ENCODE results near the gene SNRNP25.
"Not testable (repeated sequence)": the region's sequence is repeated elsewhere in the genome, so short reads cannot be mapped to it uniquely, and the experiment has no call there.

SNRNP25 gene

DNA sequence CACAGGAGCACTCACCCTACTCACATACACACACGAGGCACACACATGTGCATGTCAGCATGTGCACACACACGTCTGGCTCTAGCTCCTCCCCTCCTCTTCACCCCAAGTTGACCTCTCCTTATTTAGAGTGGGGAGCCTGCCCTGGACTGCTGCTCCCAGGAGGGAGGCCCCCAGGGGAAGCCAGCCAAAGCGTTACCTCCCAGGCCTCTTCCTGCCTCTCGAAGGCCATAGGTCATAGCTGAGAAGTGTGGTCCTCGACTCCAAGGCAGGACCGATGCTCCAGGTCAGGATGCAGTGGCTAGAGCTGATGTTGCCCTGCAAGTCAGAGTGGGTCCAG is 19.0 kb upstream of the SNRNP25 start:
- no peak overlapping the region for H3K4me3 ChIP-seq (ENCODE audit: low read length)
- H3K27ac ChIP-seq (ENCODE audit: low read length) = no peak overlapping the region
- no peak overlapping the region for H3K9ac ChIP-seq (ENCODE audit: low read length)
- peaks cover 3% of the 10 kb centered on the region for H3K36me3 ChIP-seq (ENCODE audit: control insufficient read depth, low read depth, low read length)
- H3K4me1 ChIP-seq (ENCODE audit: control insufficient read depth, low read depth, low read length) = no peaks in the 10 kb centered on the region
- H3K9me3 ChIP-seq (ENCODE audit: control insufficient read depth, low read depth, low read length) = no peaks in the 10 kb centered on the region
- no peaks in the 10 kb centered on the region for H3K27me3 ChIP-seq (ENCODE audit: control insufficient read depth, insufficient read depth, low read length)

DNA sequence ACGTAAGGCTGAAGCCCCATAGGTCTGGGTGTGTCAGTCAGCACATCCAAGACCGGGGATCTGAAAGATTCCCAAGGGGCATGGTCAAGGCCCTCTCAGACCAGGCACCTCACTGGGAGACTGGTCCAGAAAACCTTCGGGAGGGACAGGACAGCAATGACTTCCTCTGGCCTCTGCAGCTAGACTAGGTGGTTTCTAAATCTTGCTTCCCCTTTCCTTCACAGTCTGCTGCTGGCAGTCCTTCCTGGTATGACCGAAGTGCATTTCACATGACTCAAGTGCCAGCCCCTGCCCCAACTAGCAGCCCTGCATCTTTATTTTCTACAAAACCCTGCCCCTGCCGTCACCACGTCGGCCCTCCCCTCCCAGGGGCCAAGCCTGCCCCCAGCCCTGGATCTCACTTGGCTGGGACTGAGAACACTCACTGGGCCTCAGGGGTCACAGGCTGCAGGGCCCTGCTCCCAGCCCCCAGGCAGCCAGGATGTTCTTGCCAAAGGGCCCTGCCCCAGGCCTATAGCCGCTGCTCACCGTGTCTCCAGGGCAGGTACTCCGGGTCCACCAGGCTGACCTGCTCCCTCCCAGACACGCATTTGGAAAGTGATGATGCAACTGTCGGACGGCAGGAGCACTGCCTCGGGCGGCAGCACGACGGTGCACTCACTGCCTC is 18.5 kb upstream of the SNRNP25 start:
- H3K9ac ChIP-seq (ENCODE audit: low read length) = no peak overlapping the region
- H3K9me3 ChIP-seq (ENCODE audit: control insufficient read depth, low read depth, low read length) = no peaks in the 10 kb centered on the region
- no peak overlapping the region for H3K27ac ChIP-seq (ENCODE audit: low read length)
- H3K36me3 ChIP-seq (ENCODE audit: control insufficient read depth, low read depth, low read length) = peaks cover 3% of the 10 kb centered on the region
- H3K4me3 ChIP-seq (ENCODE audit: low read length) = no peak overlapping the region
- H3K27me3 ChIP-seq (ENCODE audit: control insufficient read depth, insufficient read depth, low read length) = no peaks in the 10 kb centered on the region
- no peaks in the 10 kb centered on the region for H3K4me1 ChIP-seq (ENCODE audit: control insufficient read depth, low read depth, low read length)

DNA sequence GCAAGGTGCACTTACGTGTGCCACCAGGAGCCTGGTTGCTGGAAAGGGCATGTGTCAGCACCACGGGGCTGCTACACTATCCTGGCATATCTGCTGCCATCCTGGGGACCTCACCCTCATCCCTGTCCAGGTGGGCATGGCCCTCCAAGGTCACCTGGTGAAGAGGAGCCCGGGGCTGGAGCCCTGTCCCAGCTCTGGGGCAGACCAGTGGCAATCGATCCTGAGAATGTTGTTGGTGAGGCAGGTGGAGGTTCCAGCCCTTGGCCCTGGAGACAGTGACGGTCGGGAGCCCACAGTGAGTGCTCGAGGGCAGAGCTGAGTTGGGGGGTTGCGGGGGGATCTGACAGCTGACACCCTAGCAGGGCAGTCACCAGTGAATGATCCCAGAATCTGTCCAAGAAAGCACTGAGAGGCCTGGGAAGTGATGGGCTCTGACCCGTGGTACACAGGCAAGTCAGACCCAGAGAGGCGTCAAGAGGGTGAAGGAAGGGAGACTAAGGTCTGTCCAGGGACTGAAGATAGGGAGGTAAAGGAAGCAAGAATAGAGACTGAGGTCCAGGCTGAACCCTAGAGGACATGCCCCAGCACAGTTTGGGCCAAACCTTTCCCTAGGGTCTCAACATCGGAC is 17.8 kb upstream of the SNRNP25 start:
- H3K9me3 ChIP-seq (ENCODE audit: control insufficient read depth, low read depth, low read length) = no peaks in the 10 kb centered on the region
- H3K4me1 ChIP-seq (ENCODE audit: control insufficient read depth, low read depth, low read length) = no peaks in the 10 kb centered on the region
- no peak overlapping the region for H3K4me3 ChIP-seq (ENCODE audit: low read length)
- H3K27ac ChIP-seq (ENCODE audit: low read length) = no peak overlapping the region
- H3K36me3 ChIP-seq (ENCODE audit: control insufficient read depth, low read depth, low read length) = peaks cover 3% of the 10 kb centered on the region
- no peak overlapping the region for H3K9ac ChIP-seq (ENCODE audit: low read length)
- no peaks in the 10 kb centered on the region for H3K27me3 ChIP-seq (ENCODE audit: control insufficient read depth, insufficient read depth, low read length)

DNA sequence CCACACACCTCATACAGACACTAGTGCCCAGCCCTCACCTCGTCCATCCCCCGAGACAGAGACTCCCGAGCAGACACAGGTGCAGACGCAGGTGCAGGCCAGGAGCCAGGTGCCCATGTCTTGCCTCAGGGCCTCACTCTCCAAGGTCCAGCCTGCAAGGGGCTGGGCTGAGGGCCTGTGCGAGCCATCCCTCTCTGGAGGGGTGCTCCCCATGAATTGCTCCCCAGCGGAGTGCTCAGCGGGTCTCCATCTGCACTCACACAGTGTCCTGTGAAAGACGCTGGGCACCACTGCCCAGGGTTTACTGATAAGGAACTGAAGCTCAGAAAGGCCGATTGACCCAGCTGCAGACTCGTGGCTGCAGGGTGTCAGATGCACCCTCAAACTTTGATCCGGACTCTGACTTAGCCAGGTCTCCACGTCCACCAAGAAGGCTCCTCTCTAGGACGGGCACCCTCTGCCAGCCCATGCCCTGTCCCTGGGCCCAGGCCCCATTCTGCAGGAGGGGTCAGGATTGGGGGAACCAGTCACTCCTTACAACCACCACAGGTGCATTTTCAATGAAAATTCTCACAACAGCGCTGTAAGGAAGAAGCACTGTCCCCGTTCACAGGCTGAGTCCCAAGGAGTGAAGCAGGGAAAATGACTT is 17.2 kb upstream of the SNRNP25 start:
- no peaks in the 10 kb centered on the region for H3K4me1 ChIP-seq (ENCODE audit: control insufficient read depth, low read depth, low read length)
- H3K36me3 ChIP-seq (ENCODE audit: control insufficient read depth, low read depth, low read length) = peaks cover 3% of the 10 kb centered on the region
- no peak overlapping the region for H3K9ac ChIP-seq (ENCODE audit: low read length)
- no peak overlapping the region for H3K4me3 ChIP-seq (ENCODE audit: low read length)
- H3K27ac ChIP-seq (ENCODE audit: low read length) = no peak overlapping the region
- no peaks in the 10 kb centered on the region for H3K27me3 ChIP-seq (ENCODE audit: control insufficient read depth, insufficient read depth, low read length)
- H3K9me3 ChIP-seq (ENCODE audit: control insufficient read depth, low read depth, low read length) = no peaks in the 10 kb centered on the region

DNA sequence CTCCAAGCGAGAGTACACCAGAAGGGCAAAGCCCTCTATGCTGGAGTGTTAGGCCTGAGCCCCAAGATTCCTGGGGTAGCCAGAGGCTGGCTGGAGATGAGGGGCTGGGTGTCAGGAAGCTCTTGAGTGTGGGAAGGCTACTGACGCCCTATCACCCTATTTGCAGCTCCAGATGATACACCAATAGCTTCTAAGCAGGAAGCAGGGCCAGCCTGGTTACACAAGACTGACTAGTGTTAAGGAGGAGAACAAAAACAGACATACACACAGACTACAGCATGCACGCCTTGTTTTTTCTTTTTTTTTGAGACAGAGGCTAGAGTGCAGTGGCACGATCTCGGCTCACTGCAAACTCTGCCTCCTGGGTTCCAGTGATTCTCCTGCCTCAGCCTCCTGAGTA is 16.1 kb upstream of the SNRNP25 start:
- Histone ChIP-seq H3K9ac (ENCODE audit: low read length) (no peak overlapping the region), H3K9me3 (ENCODE audit: control insufficient read depth, low read depth, low read length) (no peaks in the 10 kb centered on the region), H3K27ac (ENCODE audit: low read length) (no peak overlapping the region), H3K27me3 (ENCODE audit: control insufficient read depth, insufficient read depth, low read length) (no peaks in the 10 kb centered on the region), H3K4me3 (ENCODE audit: low read length) (no peak overlapping the region), H3K36me3 (ENCODE audit: control insufficient read depth, low read depth, low read length) (peaks cover 10% of the 10 kb centered on the region), H3K4me1 (ENCODE audit: control insufficient read depth, low read depth, low read length) (no peaks in the 10 kb centered on the region)

DNA sequence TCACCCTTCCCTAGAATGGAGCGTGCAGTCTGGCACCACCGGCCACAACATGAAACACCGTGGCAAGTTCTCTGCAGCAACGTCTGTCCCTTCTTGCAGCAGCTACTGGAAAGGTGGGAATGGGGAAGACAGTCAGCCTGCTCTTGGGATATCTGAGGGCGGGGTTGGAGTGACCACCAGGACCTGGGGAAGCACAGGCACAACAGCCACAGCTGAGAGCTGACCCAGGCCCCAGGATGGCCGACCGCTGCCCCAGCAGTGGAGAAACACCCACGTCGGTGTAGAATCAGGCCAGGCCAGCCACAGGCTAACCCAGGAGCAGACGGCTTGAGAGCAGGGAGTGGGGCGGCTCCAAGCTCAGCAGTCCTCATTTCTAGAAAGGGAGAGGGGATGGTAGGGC is 15.4 kb upstream of the SNRNP25 start:
- peaks cover 13% of the 10 kb centered on the region for H3K36me3 ChIP-seq (ENCODE audit: control insufficient read depth, low read depth, low read length)
- H3K4me1 ChIP-seq (ENCODE audit: control insufficient read depth, low read depth, low read length); H3K9ac ChIP-seq (ENCODE audit: low read length); H3K27me3 ChIP-seq (ENCODE audit: control insufficient read depth, insufficient read depth, low read length); H3K4me3 ChIP-seq (ENCODE audit: low read length); H3K9me3 ChIP-seq (ENCODE audit: control insufficient read depth, low read depth, low read length); H3K27ac ChIP-seq (ENCODE audit: low read length): not testable (repeated sequence)

DNA sequence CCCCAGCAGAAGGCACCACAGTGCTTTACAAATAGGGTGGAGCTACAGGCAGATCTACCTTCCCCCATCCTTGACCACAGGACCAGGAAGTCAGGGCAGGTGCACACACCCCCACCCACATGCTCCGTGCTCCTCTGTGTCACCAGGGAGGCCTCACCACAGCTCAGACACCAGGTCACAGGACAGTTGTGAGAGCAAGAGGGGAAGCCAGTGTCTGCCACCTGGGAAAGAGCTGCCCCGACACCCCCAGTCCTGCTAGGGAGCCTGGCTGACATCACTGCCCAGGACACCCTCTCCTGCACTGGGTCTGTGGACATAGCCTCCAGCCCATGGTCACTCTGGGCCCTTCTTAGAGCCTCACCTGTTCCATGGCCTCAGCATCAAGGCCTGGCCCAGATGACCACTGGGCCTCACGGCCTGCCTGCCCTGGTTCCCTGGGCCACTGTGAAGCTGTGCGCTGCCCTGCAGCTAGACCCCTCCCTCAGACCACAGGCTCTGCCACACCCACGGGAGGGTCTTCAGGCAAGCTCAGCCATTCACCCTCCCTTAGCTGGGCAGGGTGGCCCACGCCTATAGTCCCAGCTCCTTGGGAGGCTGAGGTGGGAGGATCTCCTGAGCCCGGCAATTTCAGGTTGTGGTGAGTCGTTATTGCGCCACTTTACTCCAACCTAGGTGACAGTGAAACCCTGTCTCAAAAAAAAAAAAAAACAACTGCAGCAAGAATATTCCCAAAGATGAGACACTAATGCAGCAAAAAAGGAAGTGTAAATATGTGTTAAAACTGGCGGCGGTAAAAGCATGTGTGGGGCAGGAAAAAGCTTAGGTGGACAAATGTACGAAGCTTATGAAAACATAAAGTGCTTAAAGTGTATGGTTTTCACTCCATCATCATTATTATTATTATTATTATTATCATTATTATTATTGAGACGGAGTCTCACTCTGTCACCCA is 14.4 kb upstream of the SNRNP25 start:
- Histone ChIP-seq H3K27ac (ENCODE audit: low read length) (no peak overlapping the region), H3K9me3 (ENCODE audit: control insufficient read depth, low read depth, low read length) (no peaks in the 10 kb centered on the region), H3K4me1 (ENCODE audit: control insufficient read depth, low read depth, low read length) (no peaks in the 10 kb centered on the region), H3K4me3 (ENCODE audit: low read length) (no peak overlapping the region), H3K9ac (ENCODE audit: low read length) (no peak overlapping the region), H3K27me3 (ENCODE audit: control insufficient read depth, insufficient read depth, low read length) (no peaks in the 10 kb centered on the region), H3K36me3 (ENCODE audit: control insufficient read depth, low read depth, low read length) (peaks cover 14% of the 10 kb centered on the region)

DNA sequence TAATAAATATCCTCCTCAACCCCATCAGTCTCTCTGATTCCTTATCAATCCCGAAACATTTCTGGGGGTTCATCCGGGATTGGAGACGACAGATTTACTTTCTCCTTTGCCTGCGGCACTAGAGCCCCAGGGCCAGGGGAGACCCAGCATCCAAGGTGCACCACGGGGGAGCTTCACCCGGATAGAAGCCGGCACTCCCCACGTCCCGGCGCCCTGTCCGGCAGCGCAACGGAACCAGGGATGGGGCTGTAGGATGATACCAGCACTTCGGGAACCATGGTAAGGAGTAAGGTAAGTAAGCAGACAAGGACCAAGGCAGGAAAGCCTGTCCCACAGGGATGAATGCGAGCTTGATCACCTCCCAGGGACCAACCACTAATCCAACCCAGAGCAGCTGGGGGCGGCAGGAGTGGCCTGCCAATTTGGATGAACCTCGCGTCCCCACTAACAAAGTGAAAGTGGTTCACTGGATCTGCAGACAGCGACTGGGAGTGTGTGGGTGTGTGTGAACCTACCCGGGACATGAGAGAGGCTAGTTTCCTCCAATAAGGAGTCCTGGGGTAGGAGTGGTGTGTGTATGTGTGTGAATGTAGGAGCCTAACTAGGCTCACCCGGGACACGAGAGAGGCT is 12.1 kb upstream of the SNRNP25 start:
- Histone ChIP-seq H3K4me3 (ENCODE audit: low read length) (no peak overlapping the region), H3K9ac (ENCODE audit: low read length) (no peak overlapping the region), H3K36me3 (ENCODE audit: control insufficient read depth, low read depth, low read length) (peaks cover 27% of the 10 kb centered on the region), H3K27ac (ENCODE audit: low read length) (no peak overlapping the region), H3K27me3 (ENCODE audit: control insufficient read depth, insufficient read depth, low read length) (no peaks in the 10 kb centered on the region), H3K9me3 (ENCODE audit: control insufficient read depth, low read depth, low read length) (no peaks in the 10 kb centered on the region), H3K4me1 (ENCODE audit: control insufficient read depth, low read depth, low read length) (no peaks in the 10 kb centered on the region)

DNA sequence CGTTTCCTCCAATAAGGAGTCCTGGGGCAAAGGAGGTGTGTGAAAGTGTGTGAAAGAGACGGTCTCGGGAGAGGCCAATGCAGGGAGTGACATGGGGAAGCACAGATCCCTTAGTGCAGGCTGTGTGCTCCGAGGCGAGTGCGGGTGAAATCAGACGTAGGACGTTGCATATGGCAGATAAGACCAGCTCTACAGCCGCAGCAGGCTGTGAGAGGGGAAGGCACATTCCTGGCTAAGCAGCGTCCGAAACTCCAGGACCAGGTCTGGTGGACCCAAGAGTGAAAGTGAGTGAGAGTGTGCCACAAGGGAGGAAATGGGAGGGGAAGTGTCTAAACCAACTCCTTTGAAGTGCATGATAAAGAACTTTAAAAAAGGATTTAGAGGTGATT is 11.6 kb upstream of the SNRNP25 start:
- no peak overlapping the region for H3K9ac ChIP-seq (ENCODE audit: low read length)
- no peaks in the 10 kb centered on the region for H3K27me3 ChIP-seq (ENCODE audit: control insufficient read depth, insufficient read depth, low read length)
- no peaks in the 10 kb centered on the region for H3K9me3 ChIP-seq (ENCODE audit: control insufficient read depth, low read depth, low read length)
- no peaks in the 10 kb centered on the region for H3K4me1 ChIP-seq (ENCODE audit: control insufficient read depth, low read depth, low read length)
- H3K36me3 ChIP-seq (ENCODE audit: control insufficient read depth, low read depth, low read length) = peaks cover 29% of the 10 kb centered on the region
- no peak overlapping the region for H3K4me3 ChIP-seq (ENCODE audit: low read length)
- no peak overlapping the region for H3K27ac ChIP-seq (ENCODE audit: low read length)

DNA sequence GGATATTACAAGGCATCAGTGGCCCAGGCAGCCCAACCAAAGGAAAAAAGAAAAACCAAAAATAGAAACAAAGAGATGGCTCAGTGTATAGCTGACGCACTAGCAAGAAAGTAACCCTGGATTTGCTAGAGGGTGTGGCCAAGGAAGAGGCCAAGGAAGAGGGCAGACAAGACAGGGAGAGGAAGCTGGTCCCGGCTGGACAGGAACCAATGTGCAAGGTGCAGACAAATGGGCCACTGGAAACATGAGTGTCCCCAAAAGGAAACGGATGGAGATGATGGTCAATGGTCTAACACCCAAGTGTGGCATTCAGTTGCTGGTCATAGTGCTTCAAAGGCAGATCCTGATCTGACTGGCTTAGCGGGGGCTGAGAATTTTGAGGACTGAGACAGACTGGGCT is 10.9 kb upstream of the SNRNP25 start:
- peaks cover 34% of the 10 kb centered on the region for H3K36me3 ChIP-seq (ENCODE audit: control insufficient read depth, low read depth, low read length)
- no peak overlapping the region for H3K9ac ChIP-seq (ENCODE audit: low read length)
- no peak overlapping the region for H3K4me3 ChIP-seq (ENCODE audit: low read length)
- no peak overlapping the region for H3K27ac ChIP-seq (ENCODE audit: low read length)
- no peaks in the 10 kb centered on the region for H3K27me3 ChIP-seq (ENCODE audit: control insufficient read depth, insufficient read depth, low read length)
- H3K9me3 ChIP-seq (ENCODE audit: control insufficient read depth, low read depth, low read length) = no peaks in the 10 kb centered on the region
- H3K4me1 ChIP-seq (ENCODE audit: control insufficient read depth, low read depth, low read length) = no peaks in the 10 kb centered on the region

DNA sequence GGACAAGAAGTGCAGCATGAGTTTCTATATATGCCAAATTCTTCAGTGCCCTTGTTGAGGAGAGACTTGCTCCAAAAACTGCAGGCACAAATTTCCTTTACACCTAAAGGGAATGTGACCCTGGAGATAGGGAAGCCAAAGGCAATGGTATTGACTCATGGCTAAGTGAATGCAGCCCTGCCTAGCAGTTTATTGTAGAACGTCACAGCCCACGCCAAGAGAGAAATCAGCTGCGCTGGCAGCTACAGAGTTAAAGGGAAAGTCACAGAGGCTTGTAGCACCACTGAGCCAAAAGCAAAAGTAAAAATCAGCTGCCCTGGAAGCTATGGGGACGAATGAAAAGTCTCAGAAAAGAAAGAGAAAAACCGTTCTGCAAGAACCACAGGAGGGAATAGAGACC is 10.3 kb upstream of the SNRNP25 start:
- no peaks in the 10 kb centered on the region for H3K9me3 ChIP-seq (ENCODE audit: control insufficient read depth, low read depth, low read length)
- H3K36me3 ChIP-seq (ENCODE audit: control insufficient read depth, low read depth, low read length) = peaks cover 37% of the 10 kb centered on the region
- H3K4me1 ChIP-seq (ENCODE audit: control insufficient read depth, low read depth, low read length) = no peaks in the 10 kb centered on the region
- no peak overlapping the region for H3K4me3 ChIP-seq (ENCODE audit: low read length)
- no peaks in the 10 kb centered on the region for H3K27me3 ChIP-seq (ENCODE audit: control insufficient read depth, insufficient read depth, low read length)
- H3K9ac ChIP-seq (ENCODE audit: low read length) = no peak overlapping the region
- H3K27ac ChIP-seq (ENCODE audit: low read length) = no peak overlapping the region

All from iPS-18a (cell line).